H9 (cell line): Measurements from ENCODE around the gene MAGED2. TPM values are rescaled to one million over a fixed set of nuclear protein-coding genes. Genes with fewer than 3 reads are reported as not detected.
"Not testable (repeated sequence)": the region's sequence is repeated elsewhere in the genome, so short reads cannot be mapped to it uniquely, and the experiment has no call there.

Experiments used
- DNase-seq: peaks from one replicate; pipeline ENCODE4 v3.0.0-alpha.2; 2017
- H2AFZ ChIP-seq: one replicate; pipeline ENCODE4 v1.6.1; 2013; ENCODE audit warnings: mild to moderate bottlenecking, low read length, control low read depth, moderate library complexity
- H2AK5ac ChIP-seq: 2 replicates; pipeline ENCODE4 v1.6.1; 2013; ENCODE audit warnings: low read length, control low read depth, mixed read lengths; ENCODE audit not compliant: insufficient read length
- H2BK120ac ChIP-seq: one replicate; pipeline ENCODE4 v1.6.1; 2013; ENCODE audit warnings: low read depth, mild to moderate bottlenecking, low read length, control low read depth, inconsistent platforms; ENCODE audit not compliant: poor library complexity, severe bottlenecking
- H2BK12ac ChIP-seq: 2 replicates; pipeline ENCODE4 v1.6.1; 2013; ENCODE audit warnings: low read length, control low read depth, mixed read lengths, low read depth; ENCODE audit not compliant: insufficient read length
- H2BK15ac ChIP-seq: 2 replicates; pipeline ENCODE4 v1.6.1; 2013; ENCODE audit warnings: low read depth, low read length, control low read depth
- H2BK20ac ChIP-seq: one replicate; pipeline ENCODE4 v1.6.1; 2013; ENCODE audit warnings: low read depth, mild to moderate bottlenecking, low read length, control low read depth, inconsistent platforms; ENCODE audit not compliant: poor library complexity, severe bottlenecking
- H2BK5ac ChIP-seq: 2 replicates; pipeline ENCODE4 v1.6.1; 2013; ENCODE audit warnings: low read length, control low read depth, mixed read lengths; ENCODE audit not compliant: insufficient read length
- H3K14ac ChIP-seq: 2 replicates; pipeline ENCODE4 v1.6.1; 2013; ENCODE audit warnings: low read length, control low read depth; ENCODE audit not compliant: insufficient read depth
- H3K18ac ChIP-seq: 2 replicates; pipeline ENCODE4 v1.6.1; 2013; ENCODE audit warnings: low read depth, mild to moderate bottlenecking, mixed read lengths, low read length, control low read depth; ENCODE audit not compliant: insufficient read length
- H3K23ac ChIP-seq: 2 replicates; pipeline ENCODE4 v1.6.1; 2013; ENCODE audit warnings: low read length, control low read depth, mixed read lengths, low read depth; ENCODE audit not compliant: insufficient read length
- H3K23me2 ChIP-seq: 2 replicates; pipeline ENCODE4 v1.6.1; 2013; ENCODE audit warnings: low read depth, mild to moderate bottlenecking, mixed read lengths, low read length, control low read depth; ENCODE audit not compliant: insufficient read length, poor library complexity, severe bottlenecking
- H3K27ac ChIP-seq: 2 replicates; pipeline ENCODE4 v1.5.1; 2013; ENCODE audit warnings: low read length, control low read depth, mixed read lengths, low read depth; ENCODE audit not compliant: insufficient read length
- H3K27me3 ChIP-seq: 2 replicates; pipeline ENCODE4 v1.6.1; 2013; ENCODE audit warnings: low read length, control low read depth, inconsistent platforms; ENCODE audit not compliant: insufficient read depth
- H3K4ac ChIP-seq: 2 replicates; pipeline ENCODE4 v1.6.1; 2013; ENCODE audit warnings: low read depth, mild to moderate bottlenecking, control low read depth, inconsistent platforms, low read length, moderate library complexity
- H3K4me1 ChIP-seq: 2 replicates; pipeline ENCODE4 v1.6.1; 2013; ENCODE audit warnings: low read length, control low read depth, inconsistent platforms; ENCODE audit not compliant: insufficient read depth
- H3K4me2 ChIP-seq: 2 replicates; pipeline ENCODE4 v1.6.1; 2013; ENCODE audit warnings: low read length, control low read depth, mixed read lengths; ENCODE audit not compliant: insufficient read length, insufficient read depth
- H3K56ac ChIP-seq: 2 replicates; pipeline ENCODE4 v1.6.1; 2013; ENCODE audit warnings: low read depth, mild to moderate bottlenecking, mixed read lengths, low read length, control low read depth; ENCODE audit not compliant: insufficient read length
- H3K79me1 ChIP-seq: 2 replicates; pipeline ENCODE4 v1.6.1; 2013; ENCODE audit warnings: low read depth, mild to moderate bottlenecking, moderate library complexity, low read length, control low read depth, inconsistent platforms; ENCODE audit not compliant: insufficient read depth, poor library complexity, severe bottlenecking
- H3K79me2 ChIP-seq: 2 replicates; pipeline ENCODE4 v1.6.1; 2013; ENCODE audit warnings: low read length, control low read depth, inconsistent platforms; ENCODE audit not compliant: insufficient read depth
- H3K9ac ChIP-seq: 2 replicates; pipeline ENCODE4 v1.6.1; 2013; ENCODE audit warnings: low read length, control low read depth, mixed read lengths; ENCODE audit not compliant: insufficient read length; ENCODE audit errors: extremely low read depth
- H3K9me3 ChIP-seq: one replicate; pipeline ENCODE4 v1.6.1; 2013; ENCODE audit warnings: low read depth, low read length, inconsistent platforms; ENCODE audit not compliant: control insufficient read depth
- H3T11ph ChIP-seq: one replicate; pipeline ENCODE4 v1.6.1; 2013; ENCODE audit warnings: mild to moderate bottlenecking, low read length, control low read depth, inconsistent platforms
- H4K20me1 ChIP-seq: one replicate; pipeline ENCODE4 v1.6.1; 2013; ENCODE audit not compliant: control insufficient read depth, insufficient read length, insufficient read depth
- H4K5ac ChIP-seq: 2 replicates; pipeline ENCODE4 v1.6.1; 2013; ENCODE audit warnings: low read depth, mild to moderate bottlenecking, mixed read lengths, low read length, control low read depth; ENCODE audit not compliant: insufficient read length
- H4K8ac ChIP-seq: replicated peaks from 2 replicates; pipeline ENCODE4 v1.6.1; 2013; ENCODE audit warnings: low read length, control low read depth, mixed read lengths, low read depth; ENCODE audit not compliant: insufficient read length
- H4K91ac ChIP-seq: 2 replicates; pipeline ENCODE4 v1.6.1; 2013; ENCODE audit warnings: low read depth, mild to moderate bottlenecking, moderate library complexity, mixed read lengths, low read length, control low read depth; ENCODE audit not compliant: insufficient read length
- H3K27ac Mint-ChIP-seq, 3 experiments: 2 replicates in 2 of 3; 3 replicates in 1 of 3; pipeline ENCODE4 v1.8.0; 2020 to 2021; ENCODE audit warnings: mixed read lengths in 3 of 3, mild to moderate bottlenecking in 1 of 3, moderate library complexity in 1 of 3
- H3K27me3 Mint-ChIP-seq: 2 replicates; pipeline ENCODE4 v1.8.0; 2021; ENCODE audit warnings: low read depth, mild to moderate bottlenecking, moderate library complexity, mixed read lengths
- H3K36me3 Mint-ChIP-seq, 3 experiments: 2 replicates in 2 of 3; 3 replicates in 1 of 3; pipeline ENCODE4 v1.8.0; 2020 to 2021; ENCODE audit warnings: low read depth in 3 of 3, mixed read lengths in 3 of 3; ENCODE audit not compliant: insufficient read depth in 1 of 3
- H3K4me1 Mint-ChIP-seq, 2 experiments: 2 replicates each; pipeline ENCODE4 v1.8.0; 2020; ENCODE audit warnings: mixed read lengths in 2 of 2
- H3K4me3 Mint-ChIP-seq, 2 experiments: 2 replicates in 1 of 2; 3 replicates in 1 of 2; pipeline ENCODE4 v1.8.0; 2020 to 2021; ENCODE audit warnings: mild to moderate bottlenecking in 2 of 2, mixed read lengths in 2 of 2, moderate library complexity in 1 of 2
- H3K9me3 Mint-ChIP-seq, 2 experiments: 2 replicates in 1 of 2; 3 replicates in 1 of 2; pipeline ENCODE4 v1.8.0; 2020; ENCODE audit warnings: mild to moderate bottlenecking in 2 of 2, mixed read lengths in 2 of 2, moderate library complexity in 1 of 2
- CTCF ChIP-seq: fragments of 200-600 bp; sonication (generic); conservative IDR thresholded peaks from 3 replicates; pipeline ENCODE4 v1.8.0; 2021; ENCODE audit warnings: antibody characterized with exemption, mild to moderate bottlenecking
- WGBS: extraction: QIAGEN DNeasy Blood & Tissue Kit; methylation state at CpG from one replicate; pipeline ENCODE4 v1.1.7; 2013; ENCODE audit warnings: missing lambda C conversion rate, low lambda C conversion rate, mixed read lengths; ENCODE audit not compliant: insufficient read length; ENCODE audit errors: extremely low coverage; 5-methylcytosine and 5-hydroxymethylcytosine counted together
- total RNA-seq: library from RNA; stranded (reverse); gene quantifications from 2 replicates; pipeline ENCODE4 v1.2.1, GENCODE V29; 2021

The MAGED2 gene
- total RNA-seq, 1 experiment from 2014 or later = 146 TPM

GRCh38 chrX:54758114-54759055, 49.2 kb upstream of the MAGED2 start:
- Histone ChIP-seq H3K4ac (no peak overlapping the region), H3K18ac (no peak overlapping the region), H3K14ac (no peak overlapping the region), H4K20me1 (no peaks in the 10 kb centered on the region), H2AFZ (no peak overlapping the region), H3T11ph (no peak overlapping the region), H2BK15ac (no peak overlapping the region), H3K56ac (no peak overlapping the region), H3K23ac (no peak overlapping the region), H4K5ac (no peak overlapping the region), H4K8ac (no peak overlapping the region), H2BK120ac (no peak overlapping the region), H3K27me3 (no peaks in the 10 kb centered on the region), H2AK5ac (no peak overlapping the region), H3K79me2 (no peaks in the 10 kb centered on the region), H3K4me1 (no peaks in the 10 kb centered on the region), H3K9me3 (peaks cover 37% of the 10 kb centered on the region), H2BK20ac (no peak overlapping the region), H3K23me2 (no peaks in the 10 kb centered on the region), H4K91ac (no peak overlapping the region), H2BK5ac (no peak overlapping the region), H3K4me2 (no peak overlapping the region), H2BK12ac (no peak overlapping the region), H3K9ac (no peak overlapping the region), H3K27ac (no peak overlapping the region), H3K79me1 (no peaks in the 10 kb centered on the region)
- no peak for DNase-seq
- no peak overlapping the region for H3K27ac Mint-ChIP-seq
- 0 out of 3 replicates have a peak, but pooled peaks have one; percentile 11 for TF ChIP-seq CTCF
- H3K9me3 Mint-ChIP-seq = peaks cover 70 to 74% of the 10 kb centered on the region in 2 experiments
- peaks cover 2% of the 10 kb centered on the region for H3K27me3 Mint-ChIP-seq
- H3K4me3 Mint-ChIP-seq = no peak overlapping the region
- no CpG with 5 or more reads among the region's 21 CpGs for WGBS
- peaks cover 3 to 6% (median 5%) of the 10 kb centered on the region in 3 experiments; a peak in 6 of 7 replicates for H3K36me3 Mint-ChIP-seq
- peaks cover 24 to 27% of the 10 kb centered on the region in 2 experiments for H3K4me1 Mint-ChIP-seq

GRCh38 chrX:54774391-54775094, 33.0 kb upstream of the MAGED2 start:
- H3K9me3 Mint-ChIP-seq = peaks cover 69 to 74% of the 10 kb centered on the region in 2 experiments
- not testable (repeated sequence) for H3K23ac ChIP-seq, H3K14ac ChIP-seq, H4K91ac ChIP-seq, H3K79me2 ChIP-seq, H3K4ac ChIP-seq, H3K27ac ChIP-seq, H4K20me1 ChIP-seq, H2AK5ac ChIP-seq, H3K56ac ChIP-seq, H2BK5ac ChIP-seq, H2BK120ac ChIP-seq, H3K27me3 Mint-ChIP-seq, H3K18ac ChIP-seq, H4K5ac ChIP-seq, H3K79me1 ChIP-seq, H3K27me3 ChIP-seq, H3K4me3 Mint-ChIP-seq, H3K4me2 ChIP-seq, H4K8ac ChIP-seq, H3K9ac ChIP-seq, H3K4me1 ChIP-seq, H2BK12ac ChIP-seq, H3T11ph ChIP-seq, H2BK15ac ChIP-seq, H3K23me2 ChIP-seq, H2AFZ ChIP-seq, H2BK20ac ChIP-seq
- peaks cover 5 to 20% of the 10 kb centered on the region in 2 experiments for H3K4me1 Mint-ChIP-seq
- H3K9me3 ChIP-seq = peaks cover 28% of the 10 kb centered on the region
- peaks cover 4 to 25% (median 8%) of the 10 kb centered on the region in 3 experiments; a peak in 5 of 7 replicates for H3K36me3 Mint-ChIP-seq
- peak; percentile 68 for DNase-seq
- no CpG with 5 or more reads among the region's 2 CpGs for WGBS
- H3K27ac Mint-ChIP-seq = peak overlapping the region; percentile 95 to 97 (median 96)
